Neural progenitor cell (in vitro differentiated cells): ENCODE results near the gene DNASE1L2. TPM values are rescaled to one million over a fixed set of nuclear protein-coding genes. Genes with fewer than 3 reads are reported as not detected.

Experiments
- DNase-seq: peaks from one replicate; pipeline ENCODE4 v3.0.0-alpha.2; 2016; ENCODE audit warnings: low spot score
- H2AFZ ChIP-seq: fragments of 200-600 bp; sonication (generic); replicated peaks from 2 replicates; pipeline ENCODE4 v1.6.1; 2016; ENCODE audit warnings: antibody characterized with exemption
- H3F3A ChIP-seq: fragments of 200-600 bp; sonication (generic); 2 replicates; pipeline ENCODE4 v1.6.1; 2016; ENCODE audit warnings: antibody characterized with exemption, low read depth
- H3K27ac ChIP-seq: fragments of 200-600 bp; sonication (generic); 2 replicates; pipeline ENCODE4 v1.5.1; 2016; ENCODE audit warnings: mild to moderate bottlenecking
- H3K27me3 ChIP-seq: fragments of 200-600 bp; sonication (generic); 2 replicates; pipeline ENCODE4 v1.6.1; 2016; ENCODE audit warnings: mild to moderate bottlenecking, moderate library complexity
- H3K36me3 ChIP-seq: fragments of 200-600 bp; sonication (generic); 2 replicates; pipeline ENCODE4 v1.5.1; 2016
- H3K4me1 ChIP-seq: fragments of 200-600 bp; sonication (generic); 2 replicates; pipeline ENCODE4 v1.6.1; 2016; ENCODE audit warnings: mixed run types
- H3K4me2 ChIP-seq: fragments of 200-600 bp; sonication (generic); 2 replicates; pipeline ENCODE4 v1.6.1; 2016
- H3K4me3 ChIP-seq: fragments of 200-600 bp; sonication (generic); 2 replicates; pipeline ENCODE4 v1.5.1; 2016
- H3K79me2 ChIP-seq: fragments of 200-600 bp; sonication (generic); 2 replicates; pipeline ENCODE4 v1.6.1; 2016; ENCODE audit warnings: low read depth
- H3K9ac ChIP-seq: fragments of 200-600 bp; sonication (generic); 2 replicates; pipeline ENCODE4 v1.6.1; 2016
- H3K9me3 ChIP-seq: fragments of 200-600 bp; sonication (generic); 2 replicates; pipeline ENCODE4 v1.5.1; 2016; ENCODE audit warnings: low read depth
- H4K20me1 ChIP-seq: fragments of 200-600 bp; sonication (generic); 2 replicates; pipeline ENCODE4 v1.6.1; 2016; ENCODE audit warnings: low read depth
- H3K27ac Mint-ChIP-seq: 3 replicates; pipeline ENCODE4 v1.8.0; 2021; ENCODE audit warnings: mixed read lengths
- H3K27me3 Mint-ChIP-seq: 2 replicates; pipeline ENCODE4 v1.8.0; 2022; ENCODE audit warnings: low read depth, mild to moderate bottlenecking, inconsistent platforms, moderate library complexity, mixed read lengths; ENCODE audit not compliant: insufficient read depth
- H3K36me3 Mint-ChIP-seq: 3 replicates; pipeline ENCODE4 v1.8.0; 2021; ENCODE audit warnings: mixed read lengths
- H3K4me1 Mint-ChIP-seq: 3 replicates; pipeline ENCODE4 v1.8.0; 2021; ENCODE audit warnings: mixed read lengths
- H3K4me3 Mint-ChIP-seq: 3 replicates; pipeline ENCODE4 v1.8.0; 2021; ENCODE audit warnings: mild to moderate bottlenecking, moderate library complexity, mixed read lengths
- H3K9me3 Mint-ChIP-seq: 3 replicates; pipeline ENCODE4 v1.8.0; 2020; ENCODE audit warnings: mixed read lengths
- CTCF ChIP-seq: fragments of 200-600 bp; sonication (generic); IDR thresholded peaks from 2 replicates; pipeline ENCODE4 v1.5.1; 2017; ENCODE audit warnings: antibody characterized with exemption, mild to moderate bottlenecking
- EZH2 ChIP-seq: fragments of 200-600 bp; sonication (generic); IDR thresholded peaks from 2 replicates; pipeline ENCODE4 v1.6.1; 2017; ENCODE audit warnings: antibody characterized with exemption, mild to moderate bottlenecking, moderate library complexity
- EZH2phosphoT487 ChIP-seq: fragments of 200-600 bp; sonication (generic); IDR thresholded peaks from 2 replicates; pipeline ENCODE4 v1.6.1; 2017; ENCODE audit warnings: antibody characterized with exemption
- total RNA-seq: library from RNA; depleted of rRNA; stranded (reverse); fragments of >200 nt; gene quantifications from 2 replicates; pipeline ENCODE4 v1.2.3, GENCODE V29; 2015; ENCODE audit warnings: low replicate concordance

Gene DNASE1L2
- total RNA-seq, 1 donor from 2014 or later, result 0.21 TPM

- H3K9me3 ChIP-seq, result no peaks in the 10 kb centered on the region
- TF ChIP-seq EZH2phosphoT487, result no peak
- TF ChIP-seq CTCF, result no peak
- no peak for TF ChIP-seq EZH2
- no peaks in the 10 kb centered on the region for H3F3A ChIP-seq
- no peak overlapping the region for H3K27ac ChIP-seq
- H3K27me3 ChIP-seq, result no peaks in the 10 kb centered on the region
- no peak overlapping the region for H3K4me2 ChIP-seq
- H3K9ac ChIP-seq, result no peak overlapping the region
- H3K4me3 Mint-ChIP-seq, result no peak overlapping the region
- DNase-seq, result no peak
- H3K27ac Mint-ChIP-seq, result no peak overlapping the region
- no peaks in the 10 kb centered on the region for H3K4me1 ChIP-seq
- H2AFZ ChIP-seq, result no peak overlapping the region
- H3K79me2 ChIP-seq, result no peaks in the 10 kb centered on the region
- H3K27me3 Mint-ChIP-seq, result peaks cover 2% of the 10 kb centered on the region
- no peaks in the 10 kb centered on the region for H3K4me1 Mint-ChIP-seq
- H4K20me1 ChIP-seq, result no peaks in the 10 kb centered on the region
- peaks cover 3% of the 10 kb centered on the region for H3K36me3 Mint-ChIP-seq
- no peaks in the 10 kb centered on the region for H3K9me3 Mint-ChIP-seq
- H3K36me3 ChIP-seq, result no peaks in the 10 kb centered on the region
- no peak overlapping the region for H3K4me3 ChIP-seq
These were observed 44.2 kb downstream of the DNASE1L2 start for GRCh38 chr16:2280461-2280860.

GRCh38 chr16:2280981-2281542 lies 44.8 kb downstream of the DNASE1L2 start:
- H3K4me3 Mint-ChIP-seq, result no peak overlapping the region
- H3K27me3 Mint-ChIP-seq, result peaks cover 2% of the 10 kb centered on the region
- DNase-seq, result no peak
- no peak overlapping the region for H3K4me3 ChIP-seq
- H3K9me3 ChIP-seq, result no peaks in the 10 kb centered on the region
- no peak overlapping the region for H3K4me2 ChIP-seq
- H3K27me3 ChIP-seq, result no peaks in the 10 kb centered on the region
- no peak overlapping the region for H3K9ac ChIP-seq
- no peaks in the 10 kb centered on the region for H3F3A ChIP-seq
- TF ChIP-seq CTCF, result no peak
- TF ChIP-seq EZH2phosphoT487, result no peak
- no peak for TF ChIP-seq EZH2
- no peaks in the 10 kb centered on the region for H4K20me1 ChIP-seq
- H3K9me3 Mint-ChIP-seq, result no peaks in the 10 kb centered on the region
- no peaks in the 10 kb centered on the region for H3K4me1 Mint-ChIP-seq
- H3K79me2 ChIP-seq, result no peaks in the 10 kb centered on the region
- H3K27ac ChIP-seq, result no peak overlapping the region
- no peak overlapping the region for H3K27ac Mint-ChIP-seq
- H2AFZ ChIP-seq, result no peak overlapping the region
- peaks cover 3% of the 10 kb centered on the region for H3K36me3 Mint-ChIP-seq
- H3K4me1 ChIP-seq, result no peaks in the 10 kb centered on the region
- H3K36me3 ChIP-seq, result no peaks in the 10 kb centered on the region

DNA sequence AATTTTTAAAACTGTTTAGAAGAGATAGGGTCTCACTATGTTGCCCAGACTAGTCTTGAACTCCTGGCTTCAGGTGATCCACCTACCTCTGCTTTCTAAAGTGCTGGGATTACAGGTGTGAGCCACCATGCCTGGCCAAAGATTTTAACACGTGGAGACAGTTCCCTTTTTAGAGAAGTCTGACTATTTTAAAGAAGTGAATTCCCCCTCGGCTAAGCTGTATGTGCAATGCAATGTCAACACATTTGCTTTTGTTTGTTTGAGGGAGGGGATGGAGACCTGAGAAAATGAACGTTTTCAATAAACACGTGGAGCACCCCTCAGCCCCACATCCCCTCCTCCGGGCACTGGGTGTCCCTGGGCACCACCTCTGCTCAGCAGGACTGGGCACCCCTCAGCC lies 46.0 kb downstream of the DNASE1L2 start:
- Histone ChIP-seq H3K36me3 (no peaks in the 10 kb centered on the region), H3K79me2 (no peaks in the 10 kb centered on the region), H3K27me3 (no peaks in the 10 kb centered on the region), H3K4me3 (no peak overlapping the region), H3K27ac (no peak overlapping the region), H3K4me2 (no peak overlapping the region), H4K20me1 (no peaks in the 10 kb centered on the region), H3K9me3 (no peaks in the 10 kb centered on the region), H2AFZ (no peak overlapping the region), H3K4me1 (no peaks in the 10 kb centered on the region), H3F3A (no peaks in the 10 kb centered on the region), H3K9ac (no peak overlapping the region)
- Mint-ChIP-seq H3K27ac (no peak overlapping the region), H3K9me3 (no peaks in the 10 kb centered on the region), H3K36me3 (peaks cover 3% of the 10 kb centered on the region), H3K4me3 (no peak overlapping the region), H3K27me3 (no peaks in the 10 kb centered on the region), H3K4me1 (no peaks in the 10 kb centered on the region)
- TF ChIP-seq EZH2 (no peak), EZH2phosphoT487 (no peak), CTCF (no peak)
- no peak for DNase-seq
